Fibroblast of the aortic adventitia (primary cell): ENCODE data around the gene NUP50. TPM values are rescaled to one million over a fixed set of nuclear protein-coding genes. Genes with fewer than 3 reads are reported as not detected.

Experiments used
- DNase-seq: peaks from one replicate; pipeline ENCODE4 v3.0.0-alpha.2; 2010; ENCODE audit warnings: low read depth
- H3K4me3 ChIP-seq: 2 replicates; pipeline ENCODE4 v1.5.1; 2011; ENCODE audit warnings: low read depth, mild to moderate bottlenecking, control low read depth, low read length, moderate library complexity
- total RNA-seq: library from RNA; depleted of rRNA; stranded (reverse); fragments of >200 nt; gene quantifications from 2 replicates; pipeline ENCODE4 v1.2.3, GENCODE V29; 2012; ENCODE audit warnings: low replicate concordance
- TF ChIP-seq, protein P1 (sequence below): IDR thresholded peaks from 2 replicates; pipeline ENCODE4 v1.5.1; 2011; ENCODE audit warnings: mild to moderate bottlenecking, low read length, control low read depth, inconsistent platforms; ENCODE audit not compliant: insufficient read depth

NUP50 gene
- total RNA-seq, 1 donor, result 61.6 TPM

DNA sequence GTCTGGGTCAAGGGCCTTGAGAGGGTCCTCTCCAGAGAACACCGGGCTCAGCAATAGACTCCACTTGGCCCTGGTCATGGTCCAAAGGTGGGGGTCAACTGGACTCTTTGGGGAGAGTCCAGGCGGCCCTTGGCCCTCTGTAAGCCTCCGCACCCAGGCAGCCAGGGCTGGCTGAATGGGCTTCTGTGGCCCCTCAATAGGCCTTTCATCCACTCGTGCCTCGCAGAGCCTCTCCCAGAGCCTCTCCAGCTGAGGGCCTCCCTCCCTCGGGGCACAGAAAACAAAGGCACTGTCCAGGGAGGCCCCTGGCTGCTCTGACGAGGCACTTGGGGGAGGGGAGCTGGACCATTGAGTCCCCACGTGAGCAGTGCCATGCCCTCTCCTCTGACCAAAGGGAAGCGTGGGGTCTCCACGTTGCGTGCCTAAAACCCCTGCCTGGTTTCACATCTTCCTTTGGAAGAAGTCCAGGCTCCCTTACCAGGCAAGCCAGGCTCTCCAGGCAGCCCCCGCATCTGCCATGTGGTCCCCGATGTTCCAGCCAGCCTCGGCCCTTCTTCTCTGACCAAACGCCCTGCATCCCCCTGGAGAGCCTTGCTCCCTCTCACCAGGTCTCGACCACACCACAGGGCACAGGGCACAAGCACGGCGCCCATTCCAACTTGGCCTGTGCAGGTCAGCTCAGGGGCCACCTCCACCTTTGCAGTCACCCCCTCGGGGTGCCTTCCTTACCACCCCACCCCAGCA is 61.4 kb downstream of the NUP50 start:
- no peak overlapping the region for H3K4me3 ChIP-seq
- TF ChIP-seq, protein P1, sequence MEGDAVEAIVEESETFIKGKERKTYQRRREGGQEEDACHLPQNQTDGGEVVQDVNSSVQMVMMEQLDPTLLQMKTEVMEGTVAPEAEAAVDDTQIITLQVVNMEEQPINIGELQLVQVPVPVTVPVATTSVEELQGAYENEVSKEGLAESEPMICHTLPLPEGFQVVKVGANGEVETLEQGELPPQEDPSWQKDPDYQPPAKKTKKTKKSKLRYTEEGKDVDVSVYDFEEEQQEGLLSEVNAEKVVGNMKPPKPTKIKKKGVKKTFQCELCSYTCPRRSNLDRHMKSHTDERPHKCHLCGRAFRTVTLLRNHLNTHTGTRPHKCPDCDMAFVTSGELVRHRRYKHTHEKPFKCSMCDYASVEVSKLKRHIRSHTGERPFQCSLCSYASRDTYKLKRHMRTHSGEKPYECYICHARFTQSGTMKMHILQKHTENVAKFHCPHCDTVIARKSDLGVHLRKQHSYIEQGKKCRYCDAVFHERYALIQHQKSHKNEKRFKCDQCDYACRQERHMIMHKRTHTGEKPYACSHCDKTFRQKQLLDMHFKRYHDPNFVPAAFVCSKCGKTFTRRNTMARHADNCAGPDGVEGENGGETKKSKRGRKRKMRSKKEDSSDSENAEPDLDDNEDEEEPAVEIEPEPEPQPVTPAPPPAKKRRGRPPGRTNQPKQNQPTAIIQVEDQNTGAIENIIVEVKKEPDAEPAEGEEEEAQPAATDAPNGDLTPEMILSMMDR, result no peak
- DNase-seq, result no peak

DNA sequence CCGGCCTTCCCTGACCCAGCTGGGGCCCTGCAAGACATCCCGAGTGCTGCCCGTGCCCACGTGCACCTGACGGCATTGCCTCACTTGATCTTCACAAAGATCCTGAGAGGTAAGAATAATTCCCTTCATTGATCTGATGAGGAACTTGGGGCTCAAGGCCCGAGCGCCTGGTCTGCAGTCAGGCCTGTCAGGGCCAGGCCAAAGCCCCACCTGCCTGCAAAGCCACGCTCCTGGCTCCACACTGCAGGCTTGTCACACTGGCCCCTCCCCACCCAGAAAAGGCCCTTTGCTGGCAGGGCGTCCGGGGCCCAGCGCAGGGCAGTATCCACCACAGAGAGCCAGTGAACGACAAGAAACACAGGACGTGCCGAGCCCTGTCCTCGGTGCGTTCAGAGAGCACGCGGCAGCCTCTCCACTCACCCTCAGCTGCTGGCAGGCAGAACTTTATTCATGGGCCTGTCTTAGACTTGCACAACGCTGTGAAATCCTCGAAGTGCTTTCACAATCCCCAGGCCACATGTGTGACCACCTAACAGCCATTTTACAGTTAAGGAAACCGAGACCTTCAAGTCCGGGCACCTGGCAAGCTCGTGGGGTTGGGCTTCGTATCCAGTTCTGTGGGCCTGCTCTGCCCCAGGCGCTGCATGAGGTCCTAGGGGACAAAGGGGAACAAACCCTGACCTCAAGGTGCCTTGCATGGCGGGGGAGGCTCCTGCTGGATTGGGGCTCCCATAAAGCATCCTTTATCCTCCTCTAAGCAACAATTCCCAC is 62.2 kb downstream of the NUP50 start:
- no peak overlapping the region for H3K4me3 ChIP-seq
- DNase-seq, result peak; percentile 80
- TF ChIP-seq, protein P1, result no peak

DNA sequence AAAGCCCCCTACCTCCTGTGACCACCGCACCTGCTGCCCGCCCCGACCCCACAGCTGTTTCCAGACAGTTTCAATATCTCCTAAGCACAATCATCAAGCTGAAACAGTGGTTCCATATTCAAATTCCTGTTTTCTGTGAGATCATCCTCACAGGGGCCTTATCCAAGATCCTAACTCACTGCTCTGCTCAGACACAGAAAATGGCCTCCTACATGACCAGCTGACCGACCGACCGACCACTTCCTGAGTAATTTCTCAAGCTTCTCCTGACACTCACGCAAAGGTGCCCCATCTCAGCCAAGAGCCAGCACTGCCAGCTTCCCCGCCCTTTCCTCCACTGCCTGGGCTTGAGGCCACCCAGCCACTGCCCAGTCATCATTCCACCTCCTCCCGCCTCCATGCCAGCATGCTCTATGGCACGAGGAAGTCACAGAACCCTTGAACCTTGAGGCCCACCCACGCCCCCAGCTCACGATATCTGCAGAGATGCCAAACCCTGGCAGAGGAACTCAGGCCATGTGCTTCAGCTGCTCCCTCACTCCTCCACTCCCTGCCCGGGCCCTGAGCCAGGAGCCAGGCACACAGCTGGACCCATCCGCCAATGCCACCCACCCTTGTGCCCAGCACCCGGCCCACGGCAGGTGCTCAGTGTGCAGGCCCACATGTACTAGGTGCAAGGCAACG is 62.9 kb downstream of the NUP50 start:
- DNase-seq, result peak; percentile 44
- TF ChIP-seq, protein P1, result no peak
- no peak overlapping the region for H3K4me3 ChIP-seq

DNA sequence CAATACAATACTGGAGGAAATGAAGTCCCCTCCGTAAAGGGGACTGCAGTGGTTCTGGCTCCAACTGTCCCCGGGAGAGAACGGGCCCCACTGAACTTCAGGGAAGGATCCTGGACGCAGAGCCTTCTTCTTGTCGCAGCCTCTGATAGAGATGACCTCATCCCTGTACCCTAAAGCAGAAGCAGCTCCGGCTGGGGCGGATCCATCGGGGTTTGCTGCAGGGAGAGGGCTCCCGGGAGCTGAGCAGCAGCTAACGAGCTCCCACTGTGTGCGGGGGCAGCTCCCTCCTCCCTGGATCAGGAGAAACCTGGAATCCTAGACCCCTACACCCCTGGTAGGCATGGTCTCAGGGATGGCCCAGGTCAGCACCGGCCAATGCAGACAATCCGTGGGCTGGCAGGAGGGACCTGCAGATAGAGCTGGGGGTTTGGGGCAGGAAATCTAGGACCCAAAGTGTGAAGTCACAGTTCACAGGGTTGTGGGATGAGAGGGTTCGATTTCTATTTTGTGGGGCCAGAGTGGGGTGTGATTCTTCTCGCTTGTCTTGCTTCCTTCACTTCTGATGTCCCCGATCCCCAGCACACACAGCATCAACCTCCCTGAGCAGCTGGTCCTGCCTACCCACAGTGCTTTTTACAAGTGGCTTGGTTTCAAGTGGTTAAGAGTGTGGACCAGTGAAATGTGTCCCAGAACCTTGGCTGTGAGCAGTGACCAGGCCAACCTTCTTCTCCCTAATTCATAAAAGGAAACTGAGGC is 64.1 kb downstream of the NUP50 start:
- H3K4me3 ChIP-seq, result no peak overlapping the region
- TF ChIP-seq, protein P1, result no peak
- DNase-seq, result no peak

DNA sequence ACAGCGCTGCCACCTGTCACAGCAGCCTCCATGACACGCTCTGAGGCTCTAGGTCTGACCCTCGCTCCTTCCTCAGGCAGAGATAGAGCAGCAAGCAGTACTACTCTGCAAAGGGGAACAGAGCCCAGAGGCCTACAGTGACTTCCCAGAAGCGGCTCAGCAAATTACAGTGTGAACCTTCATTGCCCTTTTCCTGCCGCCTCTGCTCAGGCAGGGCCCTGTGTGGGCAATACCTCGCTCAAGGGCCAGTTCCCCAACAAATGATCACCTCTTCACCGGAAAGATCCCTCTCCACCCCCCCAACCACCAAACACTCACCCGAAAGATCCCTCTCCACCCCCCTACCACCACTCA is 64.7 kb downstream of the NUP50 start:
- H3K4me3 ChIP-seq, result no peak overlapping the region
- DNase-seq, result no peak
- TF ChIP-seq, protein P1, result no peak

DNA sequence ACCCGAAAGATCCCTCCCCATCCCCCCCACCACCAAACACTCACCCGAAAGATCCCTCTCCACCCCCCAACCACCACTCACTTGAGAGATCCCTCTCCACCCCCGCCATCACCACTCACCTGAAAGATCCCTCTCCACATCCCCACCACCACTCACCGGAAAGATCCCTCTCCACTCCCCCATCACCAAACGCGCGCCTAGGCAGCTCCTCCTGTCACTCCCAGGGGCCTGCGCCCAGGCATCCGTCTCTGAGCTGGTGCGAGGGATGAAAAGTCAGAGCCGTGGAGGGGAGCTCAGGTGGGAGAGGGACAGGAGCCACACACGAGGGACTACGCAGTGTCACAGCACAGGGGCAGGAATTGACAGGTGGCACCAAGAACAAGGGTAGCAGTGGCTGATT is 65.5 kb downstream of the NUP50 start:
- TF ChIP-seq, protein P1, result no peak
- H3K4me3 ChIP-seq, result no peak overlapping the region
- DNase-seq, result no peak
